GM18858 (cell line): Measurements from ENCODE around the gene CDC6.

ENCODE experiments used
- ATAC-seq: cut with Tn5 transposase; IDR thresholded peaks from one replicate; pipeline ENCODE4 v1.9.1; 2021; ENCODE audit not compliant: unreplicated experiment

The CDC6 gene, protein sequence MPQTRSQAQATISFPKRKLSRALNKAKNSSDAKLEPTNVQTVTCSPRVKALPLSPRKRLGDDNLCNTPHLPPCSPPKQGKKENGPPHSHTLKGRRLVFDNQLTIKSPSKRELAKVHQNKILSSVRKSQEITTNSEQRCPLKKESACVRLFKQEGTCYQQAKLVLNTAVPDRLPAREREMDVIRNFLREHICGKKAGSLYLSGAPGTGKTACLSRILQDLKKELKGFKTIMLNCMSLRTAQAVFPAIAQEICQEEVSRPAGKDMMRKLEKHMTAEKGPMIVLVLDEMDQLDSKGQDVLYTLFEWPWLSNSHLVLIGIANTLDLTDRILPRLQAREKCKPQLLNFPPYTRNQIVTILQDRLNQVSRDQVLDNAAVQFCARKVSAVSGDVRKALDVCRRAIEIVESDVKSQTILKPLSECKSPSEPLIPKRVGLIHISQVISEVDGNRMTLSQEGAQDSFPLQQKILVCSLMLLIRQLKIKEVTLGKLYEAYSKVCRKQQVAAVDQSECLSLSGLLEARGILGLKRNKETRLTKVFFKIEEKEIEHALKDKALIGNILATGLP

DNA sequence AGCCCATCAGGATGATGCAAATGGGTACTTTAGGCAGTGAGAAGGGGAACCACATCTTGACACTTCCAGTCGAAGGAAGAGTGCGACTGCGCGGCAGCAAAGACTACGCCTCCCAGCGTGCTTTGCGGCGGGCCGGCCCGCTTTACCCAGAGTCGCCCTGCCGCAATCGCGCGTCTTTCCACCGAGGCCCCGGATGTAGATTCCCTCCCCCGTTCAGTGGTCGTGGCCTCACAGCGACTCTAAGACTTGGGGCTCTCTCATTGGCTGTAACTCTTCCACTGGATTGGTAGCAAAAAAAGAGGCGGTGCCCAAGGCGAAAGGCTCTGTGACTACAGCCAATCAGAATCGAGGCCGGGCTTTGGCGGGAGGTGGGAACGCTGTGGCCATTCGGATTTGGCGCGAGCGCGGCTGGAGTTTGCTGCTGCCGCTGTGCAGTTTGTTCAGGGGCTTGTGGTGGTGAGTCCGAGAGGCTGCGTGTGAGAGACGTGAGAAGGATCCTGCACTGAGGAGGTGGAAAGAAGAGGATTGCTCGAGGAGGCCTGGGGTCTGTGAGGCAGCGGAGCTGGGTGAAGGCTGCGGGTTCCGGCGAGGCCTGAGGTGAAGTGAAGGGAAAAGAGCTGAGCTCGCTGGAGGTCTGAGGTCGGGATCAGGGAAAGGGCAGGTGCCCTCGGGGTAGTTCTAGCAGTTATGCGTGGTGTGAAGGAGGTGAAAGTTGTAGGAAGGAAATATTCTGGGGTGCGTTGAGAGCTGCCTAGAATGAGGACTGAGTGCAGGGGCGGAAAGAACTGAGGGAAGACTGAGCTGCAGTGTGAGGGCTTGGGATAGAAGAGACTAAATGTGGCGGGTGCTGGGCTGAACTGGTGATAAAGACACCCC, at the start of gene CDC6:
Gene CDC6, plus strand, starts transcription at position 386 of the 876 bp plus-strand sequence. CDS start 1,542 bp downstream, outside the sequence.
- ATAC-seq = peak; percentile 62

DNA sequence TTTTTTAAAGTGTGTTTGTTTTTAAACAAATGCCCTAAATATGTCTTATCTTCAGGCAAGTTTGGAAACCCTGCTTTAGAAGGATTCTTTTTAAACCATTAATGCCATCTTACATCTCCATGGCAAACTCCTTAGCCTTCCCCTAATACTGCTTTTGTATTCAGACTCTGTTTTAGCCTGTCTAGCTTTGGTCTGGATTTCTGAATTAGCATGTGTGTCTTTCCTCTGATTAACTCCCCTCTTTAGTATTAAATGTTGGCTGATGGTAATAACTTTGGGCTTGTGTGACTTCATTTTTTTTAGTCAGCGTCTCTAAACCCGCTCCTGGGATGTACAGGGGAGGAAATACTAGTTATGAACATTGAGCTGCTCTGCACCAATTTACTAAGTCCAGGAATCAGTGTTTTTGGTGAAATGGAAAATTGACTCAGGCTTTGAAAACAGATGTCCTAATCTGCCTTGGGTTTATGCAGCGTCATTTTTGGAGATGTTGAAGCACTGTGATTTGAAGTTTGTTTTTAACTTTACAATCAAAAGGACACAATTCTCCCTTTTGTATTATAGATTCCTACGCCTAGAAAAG, 46.3 kb upstream of the CDC6 start:
- no peak for ATAC-seq

DNA sequence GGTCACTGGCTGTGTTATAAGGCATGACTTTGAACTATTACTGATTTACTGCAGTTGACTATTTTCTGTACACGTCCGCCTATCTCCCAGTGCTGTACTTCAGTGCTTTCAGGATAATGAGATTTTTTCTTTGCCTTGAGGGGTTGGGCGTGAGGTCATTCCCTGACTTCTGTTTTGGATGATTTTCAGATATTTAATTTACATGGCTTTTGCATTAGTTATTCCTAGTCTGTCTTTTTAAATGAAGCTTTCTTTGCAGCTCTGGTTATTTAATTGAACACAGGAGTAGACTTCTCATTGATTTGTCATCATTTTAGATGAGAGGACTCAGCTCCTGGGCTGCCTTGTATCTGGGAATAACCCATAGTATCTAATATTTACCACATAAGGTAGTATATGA, 44.9 kb upstream of the CDC6 start:
- ATAC-seq = no peak

DNA sequence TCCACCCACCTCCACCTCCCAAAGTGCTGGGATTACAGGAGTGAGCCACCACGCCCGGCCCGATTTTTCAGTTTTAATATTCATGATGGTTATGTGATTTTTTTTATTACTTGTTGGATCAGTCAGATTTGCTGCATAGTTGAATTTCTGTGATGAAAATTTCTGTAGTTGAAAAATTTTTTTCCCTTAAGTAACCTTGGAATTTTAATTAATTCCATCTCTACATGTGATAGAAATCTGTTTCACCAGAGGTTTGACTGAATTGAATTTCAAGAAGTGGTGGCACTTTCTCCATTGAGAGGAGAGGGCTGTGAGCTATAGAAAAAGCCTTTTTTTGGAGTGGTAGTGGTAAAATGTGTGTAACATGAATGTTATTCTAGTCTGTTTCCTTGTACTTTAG, 43.9 kb upstream of the CDC6 start:
- no peak for ATAC-seq

DNA sequence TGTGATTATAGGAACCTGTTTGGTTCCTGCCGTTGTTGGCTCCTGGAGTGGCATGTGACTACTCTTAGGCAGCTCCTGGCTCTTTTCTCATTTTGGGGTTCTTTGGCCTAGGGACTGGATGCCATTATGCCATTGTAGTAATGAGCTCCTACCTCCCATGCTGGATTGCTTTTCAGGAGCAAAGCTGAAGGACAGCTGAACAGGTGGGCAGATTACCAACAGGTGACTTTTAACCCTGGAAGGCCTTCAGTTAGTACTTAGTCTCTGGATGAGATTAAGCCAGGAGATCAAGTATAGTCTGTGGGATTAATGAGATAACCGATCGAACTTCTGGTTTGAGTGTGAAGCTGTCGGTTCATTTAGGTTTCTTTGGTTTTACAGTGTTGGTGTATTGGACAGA, 43.4 kb upstream of the CDC6 start:
- ATAC-seq = no peak

DNA sequence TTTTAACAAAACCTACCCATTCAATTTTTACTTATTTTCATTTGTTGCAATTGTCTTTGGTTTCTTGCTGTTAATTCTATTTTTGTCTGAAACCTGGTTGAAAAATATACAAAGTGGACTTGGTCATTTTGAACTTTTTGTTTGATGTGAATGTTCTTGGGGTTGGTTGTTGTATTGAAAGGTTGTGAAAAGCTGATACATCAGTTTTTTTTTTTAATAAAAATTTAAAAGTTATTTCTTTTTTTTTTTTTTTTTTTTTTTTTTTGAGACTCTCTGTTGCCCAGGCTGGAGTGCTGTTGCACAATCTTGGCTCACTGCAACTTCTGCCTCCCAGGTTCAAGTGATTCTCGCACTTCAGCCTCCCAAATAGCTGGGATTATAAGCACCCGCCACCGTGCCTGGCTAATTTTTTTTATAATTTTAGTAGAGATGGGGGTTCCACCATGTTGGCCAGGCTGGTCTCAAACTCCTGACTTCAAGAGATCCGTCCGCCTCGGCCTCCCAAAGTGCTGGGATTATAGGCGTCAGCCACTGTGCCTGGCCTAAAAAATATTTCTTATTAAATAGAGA, 39.7 kb upstream of the CDC6 start:
- ATAC-seq = no peak

DNA sequence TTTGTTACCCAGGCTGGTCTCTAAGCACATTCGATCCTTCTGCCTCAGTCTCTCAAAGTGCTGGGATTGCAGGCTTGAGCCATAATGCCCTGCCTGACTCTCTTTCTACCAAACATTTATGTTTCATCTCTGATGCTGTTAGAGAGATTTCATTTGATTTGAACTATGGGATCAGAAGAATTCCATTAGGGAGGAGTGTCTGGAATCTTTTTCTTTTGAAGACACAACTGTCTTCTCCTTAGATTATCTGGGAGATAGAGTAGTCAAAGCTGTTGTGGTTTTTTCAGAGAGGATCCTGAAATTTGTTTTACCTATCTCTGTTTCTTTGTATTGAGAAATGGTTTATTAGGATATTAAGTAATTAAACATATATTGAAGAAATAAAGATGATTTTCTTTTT, 39.2 kb upstream of the CDC6 start:
- no peak for ATAC-seq

DNA sequence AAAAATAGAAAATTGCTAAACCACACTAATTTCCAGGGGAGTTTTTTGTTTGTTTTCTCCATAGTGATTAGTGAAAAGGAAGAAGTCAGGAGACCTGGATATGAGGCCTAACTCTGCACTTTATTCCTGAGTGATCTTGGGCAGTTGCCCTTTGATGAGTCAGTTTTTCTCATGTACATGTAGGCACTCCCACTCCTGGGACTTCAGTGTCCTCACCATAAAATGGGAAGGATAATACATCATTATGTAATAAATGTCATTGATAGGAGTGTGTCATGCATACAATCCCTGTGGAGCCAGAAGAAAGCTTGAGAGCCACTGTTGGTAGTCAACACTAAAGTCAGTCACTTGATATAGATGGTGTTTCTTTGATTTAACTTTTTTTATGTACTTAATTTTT, 36.1 kb upstream of the CDC6 start:
- ATAC-seq = no peak

DNA sequence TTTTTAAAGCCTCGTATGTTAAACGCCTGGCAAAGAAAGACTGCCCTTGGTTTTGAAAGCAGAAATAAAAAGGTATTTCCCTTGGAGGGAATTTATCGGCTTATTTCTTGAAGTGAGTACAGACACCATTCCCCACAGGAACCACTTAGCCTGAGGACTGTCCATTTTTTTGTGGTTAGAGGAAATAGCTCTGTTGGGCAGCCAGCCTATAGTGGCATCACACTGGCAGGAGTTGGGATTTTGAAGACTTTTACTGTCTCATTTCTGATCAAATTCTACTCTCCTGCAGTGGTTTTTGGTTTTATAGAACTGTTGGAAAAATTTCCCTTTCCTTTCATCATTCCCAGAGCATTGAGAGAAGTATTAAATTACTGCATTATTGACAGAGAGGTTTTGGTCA, 34.1 kb upstream of the CDC6 start:
- ATAC-seq = no peak

DNA sequence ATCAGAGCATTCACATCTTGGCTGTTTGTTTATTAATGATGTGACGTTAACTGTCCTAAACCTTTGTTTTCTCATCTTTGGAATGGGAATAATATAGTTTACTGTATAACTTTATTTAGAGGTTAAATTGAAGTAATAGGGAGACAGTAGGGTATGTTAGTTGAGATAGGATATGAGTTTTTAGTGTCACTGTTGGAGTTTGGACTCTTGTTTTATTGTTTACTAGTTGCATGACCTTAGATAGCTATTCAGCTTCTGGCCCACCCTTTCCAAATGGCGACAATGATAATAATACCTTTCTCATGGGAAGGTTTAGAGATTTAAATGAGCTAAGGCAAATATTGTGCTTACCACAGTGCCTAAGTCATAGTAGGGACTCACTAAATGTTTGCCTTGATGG, 28.2 kb upstream of the CDC6 start:
- ATAC-seq = no peak

DNA sequence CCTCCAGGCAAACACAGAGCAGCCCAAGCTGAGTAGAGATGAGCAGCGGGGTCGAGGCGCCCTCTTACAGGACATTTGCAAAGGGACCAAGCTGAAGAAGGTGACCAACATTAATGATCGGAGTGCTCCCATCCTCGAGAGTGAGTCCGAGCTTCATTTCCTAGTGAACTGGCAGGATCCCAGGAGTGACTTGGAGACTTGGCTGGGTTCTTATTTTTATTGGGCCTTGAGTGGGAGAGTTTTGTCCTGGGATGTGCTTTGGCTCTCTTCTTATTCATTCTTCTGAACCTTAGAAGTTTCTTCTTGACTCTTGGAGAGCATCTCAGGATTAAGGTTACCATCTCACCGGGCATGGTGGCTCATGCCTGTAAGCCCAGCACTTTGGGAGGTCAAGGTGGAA, 27.2 kb upstream of the CDC6 start:
- no peak for ATAC-seq

DNA sequence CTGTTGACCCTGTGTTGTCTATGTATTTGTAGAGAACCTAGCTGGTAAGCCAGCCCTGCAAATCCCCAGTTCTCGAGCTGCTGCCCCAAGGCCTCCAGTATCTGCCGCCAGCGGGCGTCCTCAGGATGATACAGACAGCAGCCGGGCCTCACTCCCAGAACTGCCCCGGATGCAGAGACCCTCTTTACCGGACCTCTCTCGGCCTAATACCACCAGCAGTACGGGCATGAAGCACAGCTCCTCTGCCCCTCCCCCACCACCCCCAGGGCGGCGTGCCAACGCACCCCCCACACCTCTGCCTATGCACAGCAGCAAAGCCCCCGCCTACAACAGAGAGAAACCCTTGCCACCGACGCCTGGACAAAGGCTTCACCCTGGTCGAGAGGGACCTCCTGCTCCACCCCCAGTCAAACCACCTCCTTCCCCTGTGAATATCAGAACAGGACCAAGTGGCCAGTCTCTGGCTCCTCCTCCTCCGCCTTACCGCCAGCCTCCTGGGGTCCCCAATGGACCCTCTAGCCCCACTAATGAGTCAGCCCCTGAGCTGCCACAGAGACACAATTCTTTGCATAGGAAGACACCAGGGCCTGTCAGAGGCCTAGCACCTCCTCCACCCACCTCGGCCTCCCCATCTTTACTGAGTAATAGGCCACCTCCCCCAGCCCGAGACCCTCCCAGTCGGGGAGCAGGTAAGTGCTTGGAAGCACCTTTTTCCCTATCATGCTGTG, 23.1 kb upstream of the CDC6 start:
- ATAC-seq = no peak

DNA sequence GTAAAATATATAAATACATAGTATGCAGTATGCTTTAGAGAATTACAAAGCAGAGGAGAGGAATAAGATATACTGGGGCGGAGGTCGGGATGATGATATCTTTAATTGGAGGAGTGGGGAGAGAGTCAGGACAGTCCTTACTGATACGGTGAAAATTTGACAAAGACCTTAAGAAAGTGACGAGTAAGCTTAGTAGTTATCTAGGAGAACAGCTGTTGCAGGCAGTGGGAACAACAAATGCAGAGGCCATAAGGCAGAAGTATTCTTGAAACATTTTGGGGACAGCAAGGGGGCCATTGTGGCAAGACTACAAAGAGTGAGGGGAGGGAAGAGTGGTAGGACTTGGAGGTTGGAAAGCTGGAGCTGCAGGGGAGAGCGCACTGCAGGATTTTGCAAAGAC, 22.3 kb upstream of the CDC6 start:
- ATAC-seq = no peak

DNA sequence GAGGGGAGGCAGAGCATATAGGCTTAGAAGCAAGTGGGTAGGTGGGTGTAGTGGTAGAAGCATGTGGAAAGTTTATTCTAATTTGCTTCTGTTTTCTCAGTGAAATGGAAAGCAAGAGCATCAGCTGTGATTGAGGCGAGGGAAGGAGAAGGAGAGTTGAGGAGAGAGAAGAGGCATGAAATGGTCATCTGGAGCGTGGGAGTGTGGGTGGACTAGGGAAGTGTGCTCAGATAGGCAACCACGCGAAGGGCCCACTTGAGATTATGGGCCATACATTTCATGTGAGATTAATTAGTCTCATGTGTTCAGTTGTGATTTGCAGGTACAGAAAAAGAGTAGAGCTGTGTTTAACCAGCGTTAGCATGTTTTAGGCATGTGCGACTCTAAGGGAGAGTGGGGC, 20.8 kb upstream of the CDC6 start:
- no peak for ATAC-seq

DNA sequence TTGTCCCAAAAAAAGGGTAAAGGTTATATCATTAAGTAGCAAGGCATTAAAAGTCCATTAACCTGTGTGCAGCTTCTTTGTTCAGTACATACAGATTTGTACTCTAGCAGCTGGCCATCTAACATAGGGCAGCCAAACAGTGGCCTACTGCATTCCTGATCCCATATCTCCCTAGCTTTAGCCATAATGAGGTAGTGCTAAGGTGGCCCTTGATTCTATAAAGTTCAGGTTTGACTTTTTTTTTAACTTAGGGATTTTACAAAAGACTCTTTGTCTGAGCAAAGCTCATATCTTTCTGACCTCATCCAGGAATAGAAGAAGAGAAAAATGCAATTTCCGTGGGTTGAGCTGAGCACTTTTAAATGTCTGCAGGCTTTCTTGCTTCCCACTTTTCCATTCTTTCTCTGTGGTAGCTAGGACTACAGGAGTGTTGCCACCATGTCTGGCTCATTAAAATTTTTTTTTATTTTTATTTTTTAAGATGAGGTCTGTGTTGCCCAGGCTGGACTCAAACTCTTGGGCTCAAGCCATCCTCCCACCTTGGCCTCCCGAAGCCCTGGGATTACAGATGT, 19.5 kb upstream of the CDC6 start:
- no peak for ATAC-seq

DNA sequence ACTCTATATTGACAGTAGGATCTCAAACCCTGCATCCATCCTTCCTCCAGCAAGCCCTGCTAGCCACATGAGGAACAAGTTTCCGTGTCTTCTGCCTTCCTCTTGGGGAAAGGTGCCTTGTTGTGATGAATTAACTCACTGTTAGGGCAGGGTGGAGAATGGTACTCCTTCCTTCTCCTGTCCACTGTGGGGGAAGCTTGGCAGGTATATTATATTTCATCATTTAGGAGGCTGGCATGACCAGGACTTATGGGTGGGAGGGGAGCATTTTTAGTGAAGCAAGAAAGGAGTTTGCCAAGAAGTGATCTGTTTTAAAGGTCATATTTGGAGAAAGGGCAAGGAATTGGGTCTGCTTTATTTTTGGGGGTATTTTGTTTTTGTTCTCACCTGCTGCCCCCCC, 9.3 kb upstream of the CDC6 start:
- ATAC-seq = no peak

DNA sequence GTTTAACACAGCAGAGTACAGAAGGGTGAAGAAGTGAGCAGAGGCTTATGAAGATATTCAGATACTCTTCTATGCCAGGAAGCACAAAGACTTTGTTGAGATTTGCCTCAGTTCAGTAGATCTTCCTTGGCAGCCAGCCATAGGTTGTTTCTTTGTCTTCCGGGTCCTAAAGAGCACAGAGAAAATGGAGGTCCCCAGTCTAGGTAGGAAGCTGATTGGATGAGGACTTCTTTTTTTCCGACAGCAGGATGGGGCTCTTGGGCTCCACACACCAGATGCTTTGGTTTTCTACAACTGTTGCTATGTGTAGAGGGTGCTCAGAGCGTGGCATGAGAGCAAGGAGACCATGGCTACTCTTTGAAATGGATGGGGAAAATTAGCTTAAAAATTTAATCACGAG, 8.3 kb upstream of the CDC6 start:
- ATAC-seq = no peak

DNA sequence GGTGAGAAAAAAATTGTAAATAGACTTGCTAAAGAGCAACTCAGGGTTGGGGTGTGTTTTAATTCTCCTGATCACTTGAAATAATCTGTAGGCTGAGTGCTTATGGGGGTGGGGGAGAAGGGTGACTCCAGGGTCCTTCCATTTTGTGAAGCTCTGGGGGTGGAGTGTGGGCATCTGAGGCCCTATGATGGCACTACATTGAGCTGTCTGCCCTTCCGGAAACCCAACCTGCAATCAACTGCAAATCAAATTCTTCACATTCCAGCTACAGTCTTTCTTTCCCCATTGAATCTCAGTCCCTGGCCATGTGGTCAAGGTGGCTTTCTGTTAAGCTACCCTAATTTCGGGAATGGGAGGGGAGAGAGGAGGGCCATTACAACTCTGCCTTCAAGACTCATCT, 6.0 kb upstream of the CDC6 start:
- ATAC-seq = no peak

DNA sequence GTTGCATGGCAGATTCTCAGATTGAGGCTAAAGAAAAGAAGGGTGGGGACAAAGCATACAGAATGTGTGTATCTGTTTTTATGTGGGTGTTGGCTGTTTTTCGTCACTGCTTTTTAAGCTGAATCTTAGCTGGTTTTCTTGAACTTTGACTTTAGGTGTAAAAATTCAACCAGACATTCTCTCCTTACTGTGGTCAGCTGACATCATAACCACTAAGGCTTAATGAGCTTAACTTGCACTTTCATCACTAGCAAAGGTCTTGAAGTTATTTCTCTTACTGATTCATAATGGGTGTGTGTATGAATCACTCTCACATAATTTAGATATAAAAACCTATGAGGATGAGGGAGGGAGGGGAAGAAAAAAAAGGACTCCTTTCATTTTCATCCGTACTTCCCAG, 4.0 kb upstream of the CDC6 start:
- no peak for ATAC-seq

DNA sequence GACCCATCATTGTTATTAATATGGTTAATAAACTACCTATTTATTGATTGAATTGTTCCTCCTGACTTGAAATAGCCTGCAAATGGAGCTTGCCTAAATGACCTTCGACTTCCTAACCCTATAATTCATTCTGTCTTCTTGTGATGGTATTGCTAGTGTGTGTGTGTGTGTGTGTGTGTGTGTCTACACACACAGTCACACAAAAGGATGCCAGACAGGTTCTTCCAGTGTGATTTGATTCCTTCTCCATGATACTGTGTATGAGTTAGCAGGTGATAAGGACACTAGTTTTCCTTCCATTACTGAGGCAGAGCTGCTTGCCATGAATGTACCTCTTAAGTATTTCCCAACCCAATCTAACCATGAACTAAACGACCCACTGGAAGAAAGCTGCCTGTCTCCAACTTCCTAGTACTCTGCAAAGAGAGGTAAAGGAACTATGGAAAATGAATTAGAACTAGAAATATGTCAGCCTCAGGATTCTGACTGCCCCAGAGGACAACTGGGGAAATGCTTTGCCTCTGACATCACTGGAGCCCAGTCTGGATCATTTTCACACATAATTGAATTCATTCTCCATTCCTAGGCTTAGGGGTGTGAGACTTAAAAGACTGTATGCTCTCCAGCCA, 3.5 kb upstream of the CDC6 start:
- ATAC-seq = no peak
